Neural cell (in vitro differentiated cells): ENCODE measurements around the gene PKN2. TPM values are rescaled to one million over a fixed set of nuclear protein-coding genes. Genes with fewer than 3 reads are reported as not detected.

Experiments used
- H2AFZ ChIP-seq: fragments of 200-600, 300-800 bp; sonication (generic), shearing (Covaris generic); 2 replicates; pipeline ENCODE4 v1.6.0; 2014; ENCODE audit warnings: low read depth, mild to moderate bottlenecking, antibody characterized with exemption, low read length, moderate library complexity
- H3F3A ChIP-seq: fragments of 200-600 bp; shearing (Covaris generic); 2 replicates; pipeline ENCODE4 v1.6.1; 2016; ENCODE audit warnings: mild to moderate bottlenecking, moderate library complexity, mixed read lengths, antibody characterized with exemption, low read length; ENCODE audit not compliant: insufficient read depth, poor library complexity, severe bottlenecking
- H3K27ac ChIP-seq: fragments of 200-600, 300-800 bp; sonication (generic), shearing (Covaris generic); 2 replicates; pipeline ENCODE4 v1.5.1; 2014; ENCODE audit warnings: mild to moderate bottlenecking, low read length, moderate library complexity
- H3K27me3 ChIP-seq: fragments of 300-800, 200-600 bp; sonication (generic), shearing (Covaris generic); 2 replicates; pipeline ENCODE4 v1.6.0; 2014; ENCODE audit warnings: mild to moderate bottlenecking, low read depth, low read length, moderate library complexity; ENCODE audit not compliant: insufficient read depth
- H3K36me3 ChIP-seq: fragments of 300-800, 200-600 bp; sonication (generic), shearing (Covaris generic); 2 replicates; pipeline ENCODE4 v1.5.1; 2014; ENCODE audit warnings: mild to moderate bottlenecking, antibody characterized with exemption, low read length, moderate library complexity; ENCODE audit not compliant: insufficient read depth
- H3K4me2 ChIP-seq: fragments of 300-800, 200-600 bp; sonication (generic), shearing (Covaris generic); 2 replicates; pipeline ENCODE4 v1.6.0; 2014; ENCODE audit warnings: mild to moderate bottlenecking, low read length
- H3K4me3 ChIP-seq: fragments of 300-800, 200-600 bp; sonication (generic), shearing (Covaris generic); 2 replicates; pipeline ENCODE4 v1.5.1; 2014; ENCODE audit warnings: mild to moderate bottlenecking, low read length, moderate library complexity
- H3K79me2 ChIP-seq: fragments of 200-600 bp; shearing (Covaris generic); replicated peaks from 2 replicates; pipeline ENCODE4 v1.6.0; 2014; ENCODE audit warnings: mild to moderate bottlenecking, low read length, moderate library complexity; ENCODE audit not compliant: insufficient read depth
- H3K9ac ChIP-seq: fragments of 300-800, 200-600 bp; sonication (generic), shearing (Covaris generic); 2 replicates; pipeline ENCODE4 v1.6.1; 2016; ENCODE audit warnings: mild to moderate bottlenecking, low read length, mixed read lengths
- H3K9me2 ChIP-seq: fragments of 200-600 bp; shearing (Covaris generic); 2 replicates; pipeline ENCODE4 v1.6.1; 2016; ENCODE audit warnings: mild to moderate bottlenecking, low read length, mixed read lengths; ENCODE audit not compliant: insufficient read depth
- H3K9me3 ChIP-seq: fragments of 200-600, 300-800 bp; sonication (generic), shearing (Covaris generic); 2 replicates; pipeline ENCODE4 v1.6.1; 2016; ENCODE audit warnings: mild to moderate bottlenecking, mixed run types, low read length, moderate library complexity, mixed read lengths
- H4K20me1 ChIP-seq: fragments of 200-600 bp; shearing (Covaris generic); 2 replicates; pipeline ENCODE4 v1.6.1; 2016; ENCODE audit warnings: mild to moderate bottlenecking, mixed run types; ENCODE audit not compliant: insufficient read depth
- EP300 ChIP-seq: fragments of 450-650 bp; conservative IDR thresholded peaks from 2 replicates; pipeline ENCODE4 v1.6.1; 2014; ENCODE audit warnings: antibody characterized with exemption, mild to moderate bottlenecking, moderate library complexity; ENCODE audit not compliant: poor library complexity, severe bottlenecking
- EZH2 ChIP-seq: fragments of 200-600, 300-800 bp; shearing (Covaris generic), sonication (generic); IDR thresholded peaks from 2 replicates; pipeline ENCODE4 v1.6.1; 2014; ENCODE audit warnings: antibody characterized with exemption, low read length, borderline replicate concordance, mild to moderate bottlenecking; ENCODE audit not compliant: insufficient read depth, poor library complexity, severe bottlenecking
- MXI1 ChIP-seq: fragments of 450-650 bp; conservative IDR thresholded peaks from 2 replicates; pipeline ENCODE4 v1.6.1; 2014; ENCODE audit warnings: antibody characterized with exemption, mild to moderate bottlenecking; ENCODE audit not compliant: poor library complexity, severe bottlenecking
- POLR2AphosphoS5 ChIP-seq: IDR thresholded peaks from 2 replicates; pipeline ENCODE4 v1.6.1; 2012
- RAD21 ChIP-seq: fragments of 450-650 bp; conservative IDR thresholded peaks from 2 replicates; pipeline ENCODE4 v1.6.1; 2014; ENCODE audit warnings: antibody characterized with exemption, mild to moderate bottlenecking, moderate library complexity
- SMC3 ChIP-seq: fragments of 450-650 bp; conservative IDR thresholded peaks from 2 replicates; pipeline ENCODE4 v1.6.1; 2014; ENCODE audit warnings: antibody characterized with exemption, mild to moderate bottlenecking, moderate library complexity; ENCODE audit not compliant: poor library complexity
- TAF1 ChIP-seq: IDR thresholded peaks from 2 replicates; pipeline ENCODE4 v1.6.1; 2012; ENCODE audit warnings: low read depth
- polyA plus RNA-seq: library from polyadenylated mRNA; depleted of rRNA; stranded (reverse); fragments of >200 nt; gene quantifications from 2 replicates; pipeline ENCODE4 v1.2.3, GENCODE V29; 2014
- TF ChIP-seq, protein P1 (sequence below): fragments of 450-650 bp; IDR thresholded peaks from 2 replicates; pipeline ENCODE4 v1.5.1; 2014; ENCODE audit warnings: antibody characterized with exemption, mild to moderate bottlenecking, moderate library complexity; ENCODE audit not compliant: poor library complexity, severe bottlenecking
- TF ChIP-seq, protein P2 (sequence below): IDR thresholded peaks from 2 replicates; pipeline ENCODE4 v1.6.1; 2012; ENCODE audit warnings: borderline replicate concordance

The PKN2 gene
- polyA plus RNA-seq, 1 donor from 2014 or later: 38.4 TPM

DNA sequence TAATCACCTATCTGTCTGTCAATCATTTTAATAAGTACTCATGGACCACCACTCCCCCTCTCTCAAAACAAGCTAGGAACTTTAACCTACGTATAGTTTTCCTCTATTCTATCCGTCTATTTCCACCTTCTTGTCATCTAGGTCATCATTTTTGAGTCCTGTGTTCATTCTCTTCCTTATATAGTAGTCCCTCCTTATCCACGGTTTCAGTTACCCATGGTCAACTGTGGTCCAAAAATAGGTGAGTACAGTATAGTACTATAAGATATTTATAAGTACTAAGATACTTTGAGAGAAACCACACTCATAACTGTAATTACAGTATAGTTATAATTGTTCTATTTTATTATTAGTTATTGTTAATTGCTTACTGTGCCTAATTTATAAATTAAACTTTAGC lies 7.5 kb downstream of the PKN2 start:
- Histone ChIP-seq H3K27me3 (no peaks in the 10 kb centered on the region), H3F3A (no peaks in the 10 kb centered on the region), H4K20me1 (no peaks in the 10 kb centered on the region), H3K9ac (no peak overlapping the region), H3K36me3 (no peaks in the 10 kb centered on the region), H3K4me3 (no peak overlapping the region), H3K9me3 (no peaks in the 10 kb centered on the region), H3K4me2 (no peak overlapping the region), H3K9me2 (no peaks in the 10 kb centered on the region), H3K79me2 (peaks cover 94% of the 10 kb centered on the region), H2AFZ (no peak overlapping the region), H3K27ac (no peak overlapping the region)
- TF ChIP-seq EP300: no peak

DNA sequence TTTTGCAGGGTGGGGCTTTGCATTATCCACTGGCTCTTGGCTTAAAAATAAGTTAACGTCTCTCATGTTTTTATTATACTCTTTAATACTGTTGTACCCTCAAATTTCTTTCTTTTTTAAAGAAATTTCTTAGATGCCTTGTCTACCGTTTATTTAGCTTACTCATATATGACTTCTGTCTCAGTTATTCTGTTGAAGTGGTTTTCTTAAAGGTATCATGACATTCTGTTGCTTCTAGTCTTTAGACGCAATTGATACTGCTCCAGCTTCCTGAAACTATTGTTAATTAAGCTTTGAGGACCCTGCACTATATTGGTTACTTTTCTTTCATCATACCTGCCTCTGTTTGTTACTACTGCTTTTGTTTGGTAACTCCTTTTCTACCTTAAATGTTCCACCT lies 11.7 kb downstream of the PKN2 start:
- Histone ChIP-seq H3K36me3 (no peaks in the 10 kb centered on the region), H3K27me3 (no peaks in the 10 kb centered on the region), H4K20me1 (no peaks in the 10 kb centered on the region), H3K4me3 (no peak overlapping the region), H3K9ac (no peak overlapping the region), H3K79me2 (peaks cover 69% of the 10 kb centered on the region), H3F3A (no peaks in the 10 kb centered on the region), H3K9me2 (no peaks in the 10 kb centered on the region), H3K27ac (no peak overlapping the region), H3K4me2 (no peak overlapping the region), H2AFZ (no peak overlapping the region), H3K9me3 (no peaks in the 10 kb centered on the region)
- TF ChIP-seq TAF1 (no peak), EZH2 (no peak), RAD21 (no peak), MXI1 (no peak), POLR2AphosphoS5 (no peak), EP300 (no peak), SMC3 (no peak)
- TF ChIP-seq, protein P1, sequence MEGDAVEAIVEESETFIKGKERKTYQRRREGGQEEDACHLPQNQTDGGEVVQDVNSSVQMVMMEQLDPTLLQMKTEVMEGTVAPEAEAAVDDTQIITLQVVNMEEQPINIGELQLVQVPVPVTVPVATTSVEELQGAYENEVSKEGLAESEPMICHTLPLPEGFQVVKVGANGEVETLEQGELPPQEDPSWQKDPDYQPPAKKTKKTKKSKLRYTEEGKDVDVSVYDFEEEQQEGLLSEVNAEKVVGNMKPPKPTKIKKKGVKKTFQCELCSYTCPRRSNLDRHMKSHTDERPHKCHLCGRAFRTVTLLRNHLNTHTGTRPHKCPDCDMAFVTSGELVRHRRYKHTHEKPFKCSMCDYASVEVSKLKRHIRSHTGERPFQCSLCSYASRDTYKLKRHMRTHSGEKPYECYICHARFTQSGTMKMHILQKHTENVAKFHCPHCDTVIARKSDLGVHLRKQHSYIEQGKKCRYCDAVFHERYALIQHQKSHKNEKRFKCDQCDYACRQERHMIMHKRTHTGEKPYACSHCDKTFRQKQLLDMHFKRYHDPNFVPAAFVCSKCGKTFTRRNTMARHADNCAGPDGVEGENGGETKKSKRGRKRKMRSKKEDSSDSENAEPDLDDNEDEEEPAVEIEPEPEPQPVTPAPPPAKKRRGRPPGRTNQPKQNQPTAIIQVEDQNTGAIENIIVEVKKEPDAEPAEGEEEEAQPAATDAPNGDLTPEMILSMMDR: no peak
- TF ChIP-seq, protein P2, sequence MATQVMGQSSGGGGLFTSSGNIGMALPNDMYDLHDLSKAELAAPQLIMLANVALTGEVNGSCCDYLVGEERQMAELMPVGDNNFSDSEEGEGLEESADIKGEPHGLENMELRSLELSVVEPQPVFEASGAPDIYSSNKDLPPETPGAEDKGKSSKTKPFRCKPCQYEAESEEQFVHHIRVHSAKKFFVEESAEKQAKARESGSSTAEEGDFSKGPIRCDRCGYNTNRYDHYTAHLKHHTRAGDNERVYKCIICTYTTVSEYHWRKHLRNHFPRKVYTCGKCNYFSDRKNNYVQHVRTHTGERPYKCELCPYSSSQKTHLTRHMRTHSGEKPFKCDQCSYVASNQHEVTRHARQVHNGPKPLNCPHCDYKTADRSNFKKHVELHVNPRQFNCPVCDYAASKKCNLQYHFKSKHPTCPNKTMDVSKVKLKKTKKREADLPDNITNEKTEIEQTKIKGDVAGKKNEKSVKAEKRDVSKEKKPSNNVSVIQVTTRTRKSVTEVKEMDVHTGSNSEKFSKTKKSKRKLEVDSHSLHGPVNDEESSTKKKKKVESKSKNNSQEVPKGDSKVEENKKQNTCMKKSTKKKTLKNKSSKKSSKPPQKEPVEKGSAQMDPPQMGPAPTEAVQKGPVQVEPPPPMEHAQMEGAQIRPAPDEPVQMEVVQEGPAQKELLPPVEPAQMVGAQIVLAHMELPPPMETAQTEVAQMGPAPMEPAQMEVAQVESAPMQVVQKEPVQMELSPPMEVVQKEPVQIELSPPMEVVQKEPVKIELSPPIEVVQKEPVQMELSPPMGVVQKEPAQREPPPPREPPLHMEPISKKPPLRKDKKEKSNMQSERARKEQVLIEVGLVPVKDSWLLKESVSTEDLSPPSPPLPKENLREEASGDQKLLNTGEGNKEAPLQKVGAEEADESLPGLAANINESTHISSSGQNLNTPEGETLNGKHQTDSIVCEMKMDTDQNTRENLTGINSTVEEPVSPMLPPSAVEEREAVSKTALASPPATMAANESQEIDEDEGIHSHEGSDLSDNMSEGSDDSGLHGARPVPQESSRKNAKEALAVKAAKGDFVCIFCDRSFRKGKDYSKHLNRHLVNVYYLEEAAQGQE: no peak

DNA sequence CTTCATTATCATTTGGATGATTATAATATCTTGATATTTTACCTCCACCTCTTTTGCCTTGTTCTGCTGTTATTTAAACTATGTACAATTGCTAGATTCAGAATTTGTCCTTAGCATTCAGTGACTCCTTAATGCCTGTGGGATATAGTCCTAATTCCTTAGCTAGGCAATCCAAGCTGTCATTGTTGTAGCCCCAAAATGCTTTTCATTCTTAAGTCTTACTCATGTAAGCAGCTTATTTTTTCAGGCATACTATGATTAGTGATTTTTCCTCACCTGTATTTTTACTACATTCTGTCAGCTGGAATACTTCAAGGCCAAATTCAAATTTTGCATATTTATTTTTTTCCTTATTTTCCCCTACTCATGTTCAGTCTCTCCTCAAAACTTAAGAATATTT lies 13.4 kb downstream of the PKN2 start:
- Histone ChIP-seq H3K79me2 (peaks cover 68% of the 10 kb centered on the region), H2AFZ (no peak overlapping the region), H3K4me2 (no peak overlapping the region), H3K9me2 (no peaks in the 10 kb centered on the region), H3K9me3 (no peaks in the 10 kb centered on the region), H4K20me1 (no peaks in the 10 kb centered on the region), H3K27ac (no peak overlapping the region), H3F3A (no peaks in the 10 kb centered on the region), H3K4me3 (no peak overlapping the region), H3K9ac (no peak overlapping the region), H3K27me3 (no peaks in the 10 kb centered on the region), H3K36me3 (no peaks in the 10 kb centered on the region)
- TF ChIP-seq, protein P1: no peak
